Neuronal stem cell (in vitro differentiated cells): Measurements from ENCODE around the gene EPHB6.

Source experiments
- DNase-seq: peaks from one replicate; pipeline ENCODE4 v3.0.0-alpha.2; 2013; ENCODE audit warnings: low spot score
- H2AFZ ChIP-seq: one replicate; pipeline ENCODE4 v1.6.1; 2013; ENCODE audit warnings: mild to moderate bottlenecking, low read length, inconsistent platforms
- H2AK5ac ChIP-seq: 2 replicates; pipeline ENCODE4 v1.6.1; 2013; ENCODE audit warnings: low read depth, mild to moderate bottlenecking, inconsistent platforms, low read length, moderate library complexity, mixed read lengths
- H2BK120ac ChIP-seq: 2 replicates; pipeline ENCODE4 v1.6.1; 2013; ENCODE audit warnings: low read depth, mild to moderate bottlenecking, inconsistent platforms, low read length, moderate library complexity, mixed read lengths
- H2BK12ac ChIP-seq: one replicate; pipeline ENCODE4 v1.6.1; 2013; ENCODE audit warnings: low read length, inconsistent platforms
- H2BK15ac ChIP-seq: 2 replicates; pipeline ENCODE4 v1.6.1; 2013; ENCODE audit warnings: mild to moderate bottlenecking, low read length, inconsistent platforms, mixed read lengths
- H2BK5ac ChIP-seq: one replicate; pipeline ENCODE4 v1.6.1; 2013; ENCODE audit warnings: inconsistent platforms, mild to moderate bottlenecking, low read length, moderate library complexity
- H3K14ac ChIP-seq: one replicate; pipeline ENCODE4 v1.6.1; 2013; ENCODE audit warnings: low read length, inconsistent platforms
- H3K18ac ChIP-seq: 2 replicates; pipeline ENCODE4 v1.6.1; 2013; ENCODE audit warnings: low read length, inconsistent platforms
- H3K23ac ChIP-seq: 2 replicates; pipeline ENCODE4 v1.6.1; 2013; ENCODE audit warnings: low read depth, mild to moderate bottlenecking, mixed read lengths, low read length, inconsistent platforms; ENCODE audit not compliant: poor library complexity
- H3K27ac ChIP-seq: replicated peaks from 3 replicates; pipeline ENCODE4 v1.5.1; 2013; ENCODE audit warnings: low read length, inconsistent platforms
- H3K27me3 ChIP-seq, 3 experiments: 2 replicates each; pipeline ENCODE4 v1.6.1; 2013; ENCODE audit warnings: low read length in 3 of 3, mild to moderate bottlenecking in 2 of 3, inconsistent platforms in 1 of 3, low read depth in 1 of 3, mixed read lengths in 1 of 3, moderate library complexity in 1 of 3; ENCODE audit not compliant: control insufficient read depth in 3 of 3, insufficient read depth in 3 of 3
- H3K36me3 ChIP-seq, 2 donors: replicated peaks in 1 of 2; 2 replicates each; pipeline ENCODE4 v1.6.1; 2013; ENCODE audit warnings: low read length in 2 of 2; ENCODE audit not compliant: control insufficient read depth in 2 of 2, insufficient read depth in 2 of 2
- H3K4ac ChIP-seq: 2 replicates; pipeline ENCODE4 v1.6.1; 2013; ENCODE audit warnings: inconsistent platforms, mild to moderate bottlenecking, low read length, moderate library complexity
- H3K4me1 ChIP-seq, 2 donors: 1 replicate in 1 of 2; 2 replicates in 1 of 2; pipeline ENCODE4 v1.6.1; 2013; ENCODE audit warnings: low read length in 2 of 2, low read depth in 1 of 2; ENCODE audit not compliant: control insufficient read depth in 2 of 2, insufficient read depth in 1 of 2
- H3K4me2 ChIP-seq: one replicate; pipeline ENCODE4 v1.6.1; 2013; ENCODE audit warnings: mild to moderate bottlenecking, low read length, inconsistent platforms; ENCODE audit not compliant: insufficient read depth, poor library complexity, severe bottlenecking
- H3K4me3 ChIP-seq, 2 donors: 2 replicates each; pipeline ENCODE4 v1.5.1; 2013; ENCODE audit warnings: low read length in 2 of 2, mild to moderate bottlenecking in 2 of 2, inconsistent platforms in 1 of 2, moderate library complexity in 1 of 2
- H3K79me1 ChIP-seq: one replicate; pipeline ENCODE4 v1.6.1; 2013; ENCODE audit warnings: low read depth, mild to moderate bottlenecking, inconsistent platforms, low read length, moderate library complexity
- H3K9ac ChIP-seq: one replicate; pipeline ENCODE4 v1.6.1; 2013; ENCODE audit warnings: mild to moderate bottlenecking, low read depth, low read length, inconsistent platforms; ENCODE audit not compliant: poor library complexity
- H3K9me3 ChIP-seq, 2 donors: replicated peaks in 1 of 2; 2 replicates each; pipeline versions ENCODE3 to v1.6.1; 2013; ENCODE audit warnings: low read length in 2 of 2, mild to moderate bottlenecking in 2 of 2, inconsistent platforms in 1 of 2, low read depth in 1 of 2, mixed read lengths in 1 of 2, moderate library complexity in 1 of 2; ENCODE audit not compliant: control insufficient read depth in 2 of 2, insufficient read depth in 1 of 2
- H4K8ac ChIP-seq: one replicate; pipeline ENCODE4 v1.6.1; 2013; ENCODE audit warnings: low read depth, mild to moderate bottlenecking, inconsistent platforms, low read length, moderate library complexity
- H4K91ac ChIP-seq: one replicate; pipeline ENCODE4 v1.6.1; 2013; ENCODE audit warnings: low read length, low read depth, mild to moderate bottlenecking, inconsistent platforms; ENCODE audit not compliant: poor library complexity
- WGBS, 2 donors: extraction: QIAGEN DNeasy Blood & Tissue Kit; methylation state at CpG; one replicate each; pipeline ENCODE4 v1.1.7; 2013; ENCODE audit warnings: missing lambda C conversion rate in 2 of 2, mixed read lengths in 1 of 2; ENCODE audit not compliant: insufficient read length in 2 of 2, insufficient replicate concordance in 1 of 2; ENCODE audit errors: extremely low coverage in 2 of 2; 5-methylcytosine and 5-hydroxymethylcytosine counted together

Gene EPHB6

GRCh38 chr7:142833174-142834048 lies 21.5 kb upstream of the EPHB6 start:
- no peak for DNase-seq
- no peak overlapping the region for H4K91ac ChIP-seq
- H3K36me3 ChIP-seq = peaks cover 0 to 2% of the 10 kb centered on the region in 2 donors
- no peak overlapping the region for H2BK5ac ChIP-seq
- no peak overlapping the region for H4K8ac ChIP-seq
- no peak overlapping the region for H3K9ac ChIP-seq
- H3K4me1 ChIP-seq = peaks cover 0 to 2% of the 10 kb centered on the region in 2 donors
- no peak overlapping the region for H3K18ac ChIP-seq
- H3K4me3 ChIP-seq = no peak overlapping the region
- no peaks in the 10 kb centered on the region for H3K9me3 ChIP-seq
- no peak overlapping the region for H2AFZ ChIP-seq
- H3K27me3 ChIP-seq = no peaks in the 10 kb centered on the region
- no peak overlapping the region for H2AK5ac ChIP-seq
- H2BK15ac ChIP-seq = no peak overlapping the region
- H3K14ac ChIP-seq = no peak overlapping the region
- no CpG with 5 or more reads among the region's 6 CpGs for WGBS, 2 donors
- H2BK12ac ChIP-seq = no peak overlapping the region
- no peak overlapping the region for H3K4me2 ChIP-seq
- no peak overlapping the region for H3K27ac ChIP-seq
- no peak overlapping the region for H2BK120ac ChIP-seq
- H3K4ac ChIP-seq = no peak overlapping the region
- H3K23ac ChIP-seq = no peak overlapping the region
- H3K79me1 ChIP-seq = no peaks in the 10 kb centered on the region

GRCh38 chr7:142835487-142835886 lies 19.4 kb upstream of the EPHB6 start:
- Histone ChIP-seq H3K4me3 (no peak overlapping the region), H3K4me1 (peaks cover 0 to 2% of the 10 kb centered on the region in 2 donors), H3K36me3 (peaks cover 0 to 2% of the 10 kb centered on the region in 2 donors), H3K9ac (no peak overlapping the region), H3K4me2 (no peak overlapping the region), H3K18ac (no peak overlapping the region), H3K27ac (no peak overlapping the region), H4K8ac (no peak overlapping the region), H3K9me3 (no peaks in the 10 kb centered on the region), H2BK120ac (no peak overlapping the region), H3K4ac (no peak overlapping the region), H4K91ac (no peak overlapping the region), H2AFZ (no peak overlapping the region), H2AK5ac (no peak overlapping the region), H3K14ac (no peak overlapping the region), H3K27me3 (no peaks in the 10 kb centered on the region), H3K79me1 (no peaks in the 10 kb centered on the region), H2BK15ac (no peak overlapping the region), H2BK12ac (no peak overlapping the region), H3K23ac (no peak overlapping the region), H2BK5ac (no peak overlapping the region)
- WGBS, 2 donors = no CpG with 5 or more reads among the region's 3 CpGs
- DNase-seq = no peak

GRCh38 chr7:142836426-142836825 lies 18.4 kb upstream of the EPHB6 start:
- H3K23ac ChIP-seq = no peak overlapping the region
- H2AFZ ChIP-seq = no peak overlapping the region
- no peaks in the 10 kb centered on the region for H3K27me3 ChIP-seq
- no peak overlapping the region for H2BK5ac ChIP-seq
- H3K18ac ChIP-seq = no peak overlapping the region
- H2BK15ac ChIP-seq = no peak overlapping the region
- no peak overlapping the region for H3K4ac ChIP-seq
- H2BK12ac ChIP-seq = no peak overlapping the region
- H3K14ac ChIP-seq = no peak overlapping the region
- DNase-seq = no peak
- no CpG with 5 or more reads among the region's 3 CpGs for WGBS, 2 donors
- H3K9me3 ChIP-seq = no peaks in the 10 kb centered on the region
- H2AK5ac ChIP-seq = no peak overlapping the region
- no peaks in the 10 kb centered on the region for H3K79me1 ChIP-seq
- H3K4me1 ChIP-seq = no peaks in the 10 kb centered on the region
- no peak overlapping the region for H3K4me3 ChIP-seq
- H4K91ac ChIP-seq = no peak overlapping the region
- no peak overlapping the region for H3K27ac ChIP-seq
- no peak overlapping the region for H2BK120ac ChIP-seq
- no peak overlapping the region for H3K4me2 ChIP-seq
- H4K8ac ChIP-seq = no peak overlapping the region
- no peaks in the 10 kb centered on the region for H3K36me3 ChIP-seq
- H3K9ac ChIP-seq = no peak overlapping the region

- Histone ChIP-seq H3K27ac (no peak overlapping the region), H2BK12ac (no peak overlapping the region), H2BK15ac (no peak overlapping the region), H3K4me3 (no peak overlapping the region), H3K4me1 (no peaks in the 10 kb centered on the region), H4K8ac (no peak overlapping the region), H2AK5ac (no peak overlapping the region), H3K18ac (no peak overlapping the region), H4K91ac (no peak overlapping the region), H3K23ac (no peak overlapping the region), H3K14ac (no peak overlapping the region), H2AFZ (no peak overlapping the region), H3K4ac (no peak overlapping the region), H2BK5ac (no peak overlapping the region), H3K27me3 (no peaks in the 10 kb centered on the region), H3K9me3 (no peaks in the 10 kb centered on the region), H3K79me1 (no peaks in the 10 kb centered on the region), H3K9ac (no peak overlapping the region), H2BK120ac (no peak overlapping the region), H3K4me2 (no peak overlapping the region), H3K36me3 (no peaks in the 10 kb centered on the region)
- DNase-seq = no peak
- no CpG with 5 or more reads among the region's 4 CpGs for WGBS, 2 donors
Observed at GRCh38 chr7:142838461-142839213, 16.2 kb upstream of the EPHB6 start.
